OCI-LY7 (cell line): ENCODE data around the gene EIF4A2. TPM values are rescaled to one million over a fixed set of nuclear protein-coding genes. Genes with fewer than 3 reads are reported as not detected.

Experiments used
- BruUV-seq: library from RNA; stranded (reverse); fragments of 400-500 nt; replicated peaks from 2 replicates; lab custom pipeline; 2021; lab: Mats Ljungman, UMichigan
- CTCF ChIA-PET: fragments of 300-600 bp; sonication (Branson Sonifier 250); formaldehyde crosslinking; loops from one replicate; lab custom pipeline; 2022; ENCODE audit warnings: antibody characterized with exemption; ENCODE audit not compliant: unreplicated experiment; lab: Charles Lee
- POLR2A ChIA-PET: fragments of 300-600 bp; sonication (Branson Sonifier 250); formaldehyde crosslinking; loops from one replicate; lab custom pipeline; 2022; ENCODE audit warnings: antibody characterized with exemption; lab: Charles Lee
- DNase-seq: peaks from one replicate; pipeline ENCODE4 v3.0.0-alpha.2; 2015; ENCODE audit warnings: low spot score
- H2AFZ ChIP-seq: fragments of 200-600 bp; sonication (generic), shearing (Covaris generic); 2 replicates; pipeline ENCODE4 v1.6.1; 2014; ENCODE audit warnings: mild to moderate bottlenecking, antibody characterized with exemption, low read length, moderate library complexity
- H3K27ac ChIP-seq: fragments of 200-600 bp; sonication (generic); 2 replicates; pipeline ENCODE4 v1.5.1; 2014; ENCODE audit warnings: mixed run types, low read depth, mild to moderate bottlenecking, moderate library complexity, low read length, inconsistent platforms; ENCODE audit not compliant: poor library complexity, severe bottlenecking
- H3K36me3 ChIP-seq: fragments of 200-600 bp; sonication (generic); 2 replicates; pipeline ENCODE4 v1.6.1; 2014; ENCODE audit warnings: mild to moderate bottlenecking, antibody characterized with exemption, low read length, moderate library complexity, mixed read lengths; ENCODE audit not compliant: insufficient read depth
- H3K4me1 ChIP-seq: fragments of 200-600 bp; sonication (generic); 2 replicates; pipeline ENCODE4 v1.5.1; 2014; ENCODE audit warnings: mild to moderate bottlenecking, low read length; ENCODE audit not compliant: insufficient read depth, poor library complexity, severe bottlenecking
- H3K4me2 ChIP-seq: fragments of 200-600 bp; sonication (generic); 2 replicates; pipeline ENCODE4 v1.6.1; 2014; ENCODE audit warnings: mild to moderate bottlenecking, low read length
- H3K4me3 ChIP-seq: fragments of 200-600 bp; sonication (generic); 2 replicates; pipeline ENCODE4 v1.5.1; 2014; ENCODE audit warnings: mild to moderate bottlenecking, low read depth, low read length; ENCODE audit not compliant: poor library complexity, severe bottlenecking
- H3K79me2 ChIP-seq: fragments of 200-600 bp; sonication (generic); 2 replicates; pipeline ENCODE4 v1.6.1; 2016; ENCODE audit warnings: low read depth, mild to moderate bottlenecking, low read length, moderate library complexity, mixed read lengths; ENCODE audit not compliant: insufficient read depth
- H3K9me2 ChIP-seq: fragments of 200-600 bp; sonication (generic); 2 replicates; pipeline ENCODE4 v1.6.1; 2016; ENCODE audit warnings: mild to moderate bottlenecking, low read length, mixed read lengths; ENCODE audit not compliant: insufficient read depth
- H3K9me3 ChIP-seq: fragments of 200-600 bp; sonication (generic); 2 replicates; pipeline ENCODE4 v1.6.1; 2014; ENCODE audit warnings: mild to moderate bottlenecking, mixed run types, low read length, mixed read lengths
- H4K20me1 ChIP-seq: fragments of 200-600 bp; sonication (generic); 2 replicates; pipeline ENCODE4 v1.6.1; 2014; ENCODE audit warnings: mild to moderate bottlenecking, antibody characterized with exemption, low read length, moderate library complexity, mixed read lengths; ENCODE audit not compliant: insufficient read depth
- CTCF ChIP-seq: fragments of 200-600 bp; sonication (generic); conservative IDR thresholded peaks from 2 replicates; pipeline ENCODE4 v1.5.1; 2014; ENCODE audit warnings: mild to moderate bottlenecking, antibody characterized with exemption, low read length, moderate library complexity, mixed read lengths
- EZH2phosphoT487 ChIP-seq: fragments of 200-600 bp; sonication (generic); IDR thresholded peaks from 2 replicates; pipeline ENCODE4 v1.6.1; 2018; ENCODE audit warnings: low read depth, borderline replicate concordance, mild to moderate bottlenecking, mixed run types, antibody characterized with exemption, low read length, moderate library complexity, mixed read lengths
- intact Hi-C: fragments of 100-400 bp; cut with micrococcal nuclease; formaldehyde crosslinking; loops from one replicate; pipeline ENCODE4 v1.10.0; 2022; ENCODE audit not compliant: unreplicated experiment
- total RNA-seq, 2 experiments: library from RNA; depleted of rRNA in 1 of 2; stranded (reverse); fragments of >200 nt in 1 of 2; shearing (Covaris generic) in 1 of 2; gene quantifications; 2 replicates each; pipeline ENCODE4 v1.2.3, GENCODE V29; 2014 to 2022

Gene EIF4A2
- total RNA-seq, 2 experiments from 2014 or later = 437 to 506 TPM

GRCh38 chr3:186772701-186773417, 10.5 kb upstream of the EIF4A2 start:
- Histone ChIP-seq H3K27ac (peak overlapping the region; percentile 52), H2AFZ (peak overlapping the region; percentile 100), H3K4me1 (peaks cover 30% of the 10 kb centered on the region), H3K9me3 (no peaks in the 10 kb centered on the region), H3K4me2 (peak overlapping the region; percentile 90), H3K4me3 (peak overlapping the region; percentile 65), H4K20me1 (no peaks in the 10 kb centered on the region), H3K9me2 (no peaks in the 10 kb centered on the region), H3K36me3 (no peaks in the 10 kb centered on the region), H3K79me2 (no peaks in the 10 kb centered on the region)
- ChIA-PET POLR2A (interaction anchor here (0.5 to 3.4 kb wide), 22 partner anchors 9 to 845 kb away, joined by 3 to 47 read pairs (median 4); partner anchors contain the start of genes DNAJB11, EIF4A2 and KNG1), CTCF (no interaction called here)
- no TSS peak for BruUV-seq
- DNase-seq = peak; percentile 91
- TF ChIP-seq EZH2phosphoT487 = no peak
- TF ChIP-seq CTCF = no peak
- intact Hi-C loops = no loop called here

GRCh38 chr3:186775999-186776398, 7.4 kb upstream of the EIF4A2 start:
- no peaks in the 10 kb centered on the region for H4K20me1 ChIP-seq
- no peaks in the 10 kb centered on the region for H3K36me3 ChIP-seq
- CTCF ChIA-PET = no interaction called here
- H2AFZ ChIP-seq = no peak overlapping the region
- POLR2A ChIA-PET = no interaction called here
- no peak overlapping the region for H3K4me2 ChIP-seq
- no peak for DNase-seq
- no peak overlapping the region for H3K27ac ChIP-seq
- H3K4me1 ChIP-seq = peaks cover 30% of the 10 kb centered on the region
- H3K4me3 ChIP-seq = no peak overlapping the region
- no peak for TF ChIP-seq CTCF
- no peak for TF ChIP-seq EZH2phosphoT487
- no peaks in the 10 kb centered on the region for H3K79me2 ChIP-seq
- H3K9me2 ChIP-seq = no peaks in the 10 kb centered on the region
- no TSS peak for BruUV-seq
- H3K9me3 ChIP-seq = no peaks in the 10 kb centered on the region
- intact Hi-C loops = no loop called here

GRCh38 chr3:186779204-186779603, 4.2 kb upstream of the EIF4A2 start:
- intact Hi-C loops = no loop called here

More at GRCh38 chr3:186779204-186779603, 4.2 kb upstream of the EIF4A2 start:
- Histone ChIP-seq H3K4me3 (no peak overlapping the region), H3K9me3 (no peaks in the 10 kb centered on the region), H3K4me1 (peaks cover 15% of the 10 kb centered on the region), H2AFZ (no peak overlapping the region), H3K27ac (no peak overlapping the region), H3K79me2 (peaks cover 21% of the 10 kb centered on the region), H3K36me3 (peaks cover 8% of the 10 kb centered on the region), H3K9me2 (no peaks in the 10 kb centered on the region), H3K4me2 (no peak overlapping the region), H4K20me1 (peaks cover 5% of the 10 kb centered on the region)
- TF ChIP-seq EZH2phosphoT487 (no peak), CTCF (no peak)
- BruUV-seq = no TSS peak
- no peak for DNase-seq
- POLR2A ChIA-PET = interaction anchor here (0.6 to 1.4 kb wide), 2 partner anchors 162 to 189 kb away, joined by 3 to 5 read pairs; no protein-coding TSS in a partner anchor
- CTCF ChIA-PET = no interaction called here
